K562 (cell line): ENCODE results near the gene ASB13. TPM values are rescaled to one million over a fixed set of nuclear protein-coding genes. Genes with fewer than 3 reads are reported as not detected.

ENCODE experiments used
- ATF2 ChIP-seq: sonication (generic); formaldehyde crosslinking; IDR thresholded peaks from 2 replicates; pipeline ENCODE4 v1.8.1; 2022; ENCODE audit warnings: missing genetic modification reagents
- BRD4 ChIP-seq: fragments of 200-600 bp; sonication (generic); IDR thresholded peaks from 2 replicates; pipeline ENCODE4 v1.6.1; 2017; ENCODE audit warnings: inconsistent platforms
- CBX1 ChIP-seq: sonication (generic); IDR thresholded peaks from 2 replicates; pipeline ENCODE4 v1.6.1; 2016; ENCODE audit warnings: antibody characterized with exemption, low read depth, mild to moderate bottlenecking
- CREB3 ChIP-seq: fragments of 450-650 bp; conservative IDR thresholded peaks from 2 replicates; pipeline ENCODE4 v1.6.1; 2016; ENCODE audit warnings: missing genetic modification characterization, low read depth, mild to moderate bottlenecking, missing compliant biosample characterization, moderate library complexity
- E2F6 ChIP-seq, 2 experiments: IDR thresholded peaks; 2 replicates each; pipeline ENCODE4 v1.6.1; 2011; ENCODE audit warnings: borderline replicate concordance in 1 of 2, control low read depth in 1 of 2, low read depth in 1 of 2, low read length in 1 of 2, mild to moderate bottlenecking in 1 of 2, mixed read lengths in 1 of 2, moderate library complexity in 1 of 2; ENCODE audit not compliant: insufficient read depth in 1 of 2, insufficient read length in 1 of 2, poor library complexity in 1 of 2, severe bottlenecking in 1 of 2; ENCODE audit errors: extremely low read depth in 1 of 2
- E2F8 ChIP-seq: fragments of 450-650 bp; IDR thresholded peaks from 2 replicates; pipeline ENCODE4 v1.7.1; 2018; ENCODE audit warnings: mild to moderate bottlenecking, low read depth; ENCODE audit not compliant: partially characterized antibody
- EGR1 ChIP-seq: fragments of 450-650 bp; conservative IDR thresholded peaks from 2 replicates; pipeline ENCODE4 v1.6.1; 2017; ENCODE audit warnings: mild to moderate bottlenecking
- MXI1 ChIP-seq: IDR thresholded peaks from 2 replicates; pipeline ENCODE4 v1.6.1; 2011; ENCODE audit warnings: low read depth, mild to moderate bottlenecking, improper control_type of control experiment, low read length
- RBM17 ChIP-seq: fragments of 200-400 bp; formaldehyde crosslinking; IDR thresholded peaks from 2 replicates; pipeline ENCODE4 v1.6.1; 2017; ENCODE audit warnings: low read depth, mild to moderate bottlenecking, low read length, borderline replicate concordance
- TFAM ChIP-seq: fragments of 250-450 bp; sonication (Bioruptor Pico); conservative IDR thresholded peaks from 2 replicates; pipeline ENCODE4 v1.5.0; 2021; ENCODE audit warnings: mild to moderate bottlenecking, moderate library complexity
- U2AF1 ChIP-seq: fragments of 200-400 bp; formaldehyde crosslinking; optimal IDR thresholded peaks from 2 replicates; pipeline ENCODE3; 2017; ENCODE audit warnings: mild to moderate bottlenecking, low read depth, low read length, moderate library complexity
- ZBTB34 ChIP-seq: fragments of 250-450 bp; sonication (Bioruptor Pico); IDR thresholded peaks from 2 replicates; pipeline ENCODE4 v1.8.0; 2021; ENCODE audit warnings: mild to moderate bottlenecking, moderate library complexity
- ZKSCAN1 ChIP-seq: fragments of 150-350 bp; IDR thresholded peaks from 2 replicates; pipeline ENCODE4 v1.6.1; 2016; ENCODE audit warnings: low read depth, low read length
- ZNF282 ChIP-seq: sonication (generic); formaldehyde crosslinking; IDR thresholded peaks from 2 replicates; pipeline ENCODE4 v1.8.1; 2023; ENCODE audit warnings: missing genetic modification reagents
- ZNF395 ChIP-seq: fragments of 200-800 bp; sonication (Bioruptor generic); IDR thresholded peaks from 2 replicates; pipeline ENCODE4 v1.6.1; 2017; ENCODE audit warnings: missing genetic modification characterization, missing compliant biosample characterization
- polyA plus RNA-seq, 8 experiments: library from polyadenylated mRNA; depleted of rRNA in 4 of 8; stranded (reverse) in 5 of 8; unstranded in 3 of 8; fragments of >200 nt; fragmentation: Nextera tagmentation in 2 of 8; fragmentation: Illumina TruSeq in 1 of 8; extraction: Ambion mirVana in 2 of 8; extraction: Trizol in 1 of 8; gene quantifications; 2 replicates each; pipeline versions ENCODE4 v1.2.1 to v1.2.3, GENCODE V29; 2011 to 2014; ENCODE audit warnings: inconsistent platforms in 1 of 8, missing spikeins in 1 of 8
- total RNA-seq, 7 experiments: library from RNA; depleted of rRNA in 6 of 7; stranded (reverse); fragments of >200 nt in 6 of 7; fragmentation: Illumina TruSeq in 2 of 7; extraction: Trizol in 2 of 7; gene quantifications; 2 replicates each; pipeline versions ENCODE4 v1.2.1 to v1.2.3, GENCODE V29; 2011 to 2021; ENCODE audit warnings: low replicate concordance in 1 of 7

ASB13 gene
- total and polyA plus RNA-seq, 9 of the 15 experiments (the other 6 are each of a cell fraction or from before 2014, with no cell fraction given), result 5.2 to 28.8 (median 16.9) TPM

- TF ChIP-seq ZNF395, result peak; percentile 7; the same call in 1 of the 2 replicates
- TF ChIP-seq ATF2 (CRISPR knock-in tag), result no peak
- TF ChIP-seq E2F8, result no peak
- no peak for TF ChIP-seq TFAM (CRISPR knock-in tag)
- no peak for TF ChIP-seq BRD4
- TF ChIP-seq RBM17, result no peak
- peak; percentile 82 to 96 for TF ChIP-seq E2F6 (IDR thresholded peaks at IDR 0.05; ENCODE audit: borderline replicate concordance in 1 of 2, extremely low read depth in 1 of 2, insufficient read depth in 1 of 2, insufficient read length in 1 of 2, low read depth in 1 of 2, low read length in 1 of 2, poor library complexity in 1 of 2, severe bottlenecking in 1 of 2)
- TF ChIP-seq EGR1, result peak; percentile 72
- peak; percentile 86 for TF ChIP-seq U2AF1
- TF ChIP-seq CBX1, result no peak
- TF ChIP-seq ZNF282 (CRISPR knock-in tag), result peak; percentile 85; the same call in 1 of the 2 replicates
- no peak for TF ChIP-seq MXI1
- no peak for TF ChIP-seq ZBTB34 (CRISPR knock-in tag)
- no peak for TF ChIP-seq ZKSCAN1
- TF ChIP-seq CREB3 (tag), result no peak
These were observed 18.8 kb upstream of the ASB13 start (continued) for GRCh38 chr10:5684971-5685763.
